ENCODE data around the gene CSF1R. TPM values are rescaled to one million over a fixed set of nuclear protein-coding genes. Genes with fewer than 3 reads are reported as not detected.

The CSF1R gene
- total and polyA plus RNA-seq, 10 donors, result 23.1 to 429 (median 291) TPM

DNA sequence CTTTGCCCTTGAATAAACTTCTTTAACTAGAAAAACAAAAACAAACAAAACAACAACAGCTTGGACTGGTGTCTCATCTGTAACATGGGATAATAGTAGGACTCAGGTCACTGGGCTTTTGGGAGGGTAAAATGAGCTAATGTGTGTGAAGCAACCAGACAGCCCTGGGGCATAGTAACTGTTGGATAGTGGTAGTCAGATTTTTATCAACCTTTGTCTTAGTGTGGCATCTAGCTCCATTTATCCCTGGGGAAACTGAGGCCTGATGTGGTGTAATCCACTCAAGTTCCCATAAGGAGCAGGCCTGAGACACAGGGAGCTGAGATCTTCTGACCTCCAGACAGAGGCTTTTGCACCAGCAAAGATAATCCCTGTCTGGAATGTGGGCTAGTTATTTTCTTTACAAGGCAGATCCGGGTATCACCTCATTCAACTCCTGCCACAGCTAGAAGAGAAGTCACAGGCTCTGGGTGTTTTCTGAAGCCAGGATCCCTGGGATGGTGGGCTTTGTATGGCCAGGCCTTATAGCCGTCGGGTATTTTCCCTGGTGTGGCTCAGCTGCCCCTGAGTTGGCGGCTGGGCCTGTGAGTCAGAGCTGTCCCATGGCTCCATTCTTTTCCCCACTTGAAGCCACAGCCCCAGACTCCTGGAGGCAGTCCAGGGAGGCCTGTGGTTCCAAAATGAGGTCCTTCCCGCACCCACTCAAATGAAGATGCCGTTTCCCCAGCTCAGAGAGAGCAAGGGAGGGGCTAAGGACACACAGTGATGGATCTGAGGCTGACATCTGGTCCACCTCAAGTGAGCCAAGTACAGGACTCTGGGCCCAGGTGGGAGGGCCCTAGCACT is 26.1 kb upstream of the CSF1R start:
- Histone ChIP-seq H3K27me3 (replicated peaks in 1 of 7) (peaks cover 0 to 4% (median 0%) of the 10 kb centered on the region in 7 donors), H3K27ac (peak overlapping the region in 3 of 8 donors; percentile 16 to 51 (median 41)), H3K9me3 (no peaks in the 10 kb centered on the region), H3K36me3 (peaks cover 0 to 32% (median 0%) of the 10 kb centered on the region in 6 donors), H3K4me1 (peaks cover 0 to 26% (median 11%) of the 10 kb centered on the region in 6 donors), H3K4me3 (no peak overlapping the region)
- TF ChIP-seq POLR2AphosphoS5 (IDR thresholded peaks at IDR 0.05), result no peak
- TF ChIP-seq POLR2A (IDR thresholded peaks at IDR 0.05), result no peak
- TF ChIP-seq, protein P1, sequence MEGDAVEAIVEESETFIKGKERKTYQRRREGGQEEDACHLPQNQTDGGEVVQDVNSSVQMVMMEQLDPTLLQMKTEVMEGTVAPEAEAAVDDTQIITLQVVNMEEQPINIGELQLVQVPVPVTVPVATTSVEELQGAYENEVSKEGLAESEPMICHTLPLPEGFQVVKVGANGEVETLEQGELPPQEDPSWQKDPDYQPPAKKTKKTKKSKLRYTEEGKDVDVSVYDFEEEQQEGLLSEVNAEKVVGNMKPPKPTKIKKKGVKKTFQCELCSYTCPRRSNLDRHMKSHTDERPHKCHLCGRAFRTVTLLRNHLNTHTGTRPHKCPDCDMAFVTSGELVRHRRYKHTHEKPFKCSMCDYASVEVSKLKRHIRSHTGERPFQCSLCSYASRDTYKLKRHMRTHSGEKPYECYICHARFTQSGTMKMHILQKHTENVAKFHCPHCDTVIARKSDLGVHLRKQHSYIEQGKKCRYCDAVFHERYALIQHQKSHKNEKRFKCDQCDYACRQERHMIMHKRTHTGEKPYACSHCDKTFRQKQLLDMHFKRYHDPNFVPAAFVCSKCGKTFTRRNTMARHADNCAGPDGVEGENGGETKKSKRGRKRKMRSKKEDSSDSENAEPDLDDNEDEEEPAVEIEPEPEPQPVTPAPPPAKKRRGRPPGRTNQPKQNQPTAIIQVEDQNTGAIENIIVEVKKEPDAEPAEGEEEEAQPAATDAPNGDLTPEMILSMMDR (IDR thresholded peaks at IDR 0.05 in 8 of 11, conservative IDR thresholded peaks at IDR 0.05 in 3 of 11), result no peak
- 68 to 84% (median 82%) methylated on average over 5 to 6 of the region's 6 CpGs for WGBS, 5 donors
- no peak for DNase-seq
- intact Hi-C loops (cut with DNase I; ENCODE audit: low total_unique reads), result no loop called here

DNA sequence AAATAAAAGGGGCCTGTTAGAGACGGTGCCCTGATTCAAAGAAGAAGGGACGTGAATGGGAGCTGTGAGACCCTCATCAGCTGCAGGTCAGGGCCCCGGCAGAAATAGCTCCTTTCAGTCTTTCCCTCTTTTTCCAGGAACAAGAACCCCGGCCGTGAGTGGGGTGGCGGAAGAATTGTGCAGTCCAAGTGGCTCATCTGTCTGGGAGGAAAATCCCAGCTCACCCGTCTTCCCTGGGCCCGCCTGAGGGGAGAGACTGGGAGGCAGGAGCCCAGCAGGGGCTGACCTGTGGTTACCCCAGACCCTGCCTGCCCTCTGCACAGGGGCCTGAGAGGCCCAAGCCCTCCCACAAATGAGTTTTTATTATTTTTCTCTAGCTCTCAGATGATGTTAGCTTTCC is 24.8 kb upstream of the CSF1R start:
- no peak overlapping the region for H3K27ac ChIP-seq

DNA sequence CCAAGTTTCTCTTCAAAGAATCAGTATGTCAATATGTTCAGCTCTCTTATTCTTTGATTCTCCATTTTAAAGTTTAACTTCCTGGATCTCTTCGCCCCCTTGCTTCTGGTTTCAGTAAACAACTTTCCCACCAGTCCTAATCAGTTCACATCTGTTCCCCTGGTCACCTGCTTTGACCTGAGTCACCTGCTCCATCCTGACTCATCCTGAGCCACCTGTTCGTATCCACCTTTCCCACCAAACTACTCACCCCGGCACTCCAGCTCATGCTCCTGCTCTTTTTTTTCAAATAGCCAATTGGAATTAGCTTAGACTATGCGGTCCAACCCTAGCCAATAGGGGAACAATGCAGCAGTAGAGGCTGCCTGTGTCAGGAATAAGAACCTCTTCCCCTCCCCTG is 23.6 kb upstream of the CSF1R start:
- no peak for DNase-seq
- no peak for TF ChIP-seq POLR2AphosphoS5 (IDR thresholded peaks at IDR 0.05)
- no peak for TF ChIP-seq POLR2A (IDR thresholded peaks at IDR 0.05)
- TF ChIP-seq, protein P1 (IDR thresholded peaks at IDR 0.05 in 8 of 11, conservative IDR thresholded peaks at IDR 0.05 in 3 of 11), result no peak
- Histone ChIP-seq H3K27ac (no peak overlapping the region), H3K27me3 (replicated peaks in 1 of 7) (peaks cover 0 to 4% (median 0%) of the 10 kb centered on the region in 7 donors), H3K4me1 (peaks cover 0 to 31% (median 11%) of the 10 kb centered on the region in 6 donors), H3K36me3 (peaks cover 0 to 11% (median 0%) of the 10 kb centered on the region in 6 donors), H3K4me3 (no peak overlapping the region), H3K9me3 (no peaks in the 10 kb centered on the region)
- intact Hi-C loops (cut with DNase I; ENCODE audit: low total_unique reads), result no loop called here
- 59 to 90% (median 66%) methylated on average over 4 of the region's 4 CpGs for WGBS, 5 donors

More for the DNA sequence above, 24.8 kb upstream of the CSF1R start:
- H3K9me3 ChIP-seq, result no peaks in the 10 kb centered on the region
- no peak for DNase-seq
- intact Hi-C loops (cut with DNase I; ENCODE audit: low total_unique reads), result no loop called here
- no peak overlapping the region for H3K4me3 ChIP-seq
- H3K4me1 ChIP-seq, result peaks cover 0 to 29% (median 11%) of the 10 kb centered on the region in 6 donors
- peaks cover 0 to 4% (median 0%) of the 10 kb centered on the region in 7 donors for H3K27me3 ChIP-seq (replicated peaks in 1 of 7)
- peaks cover 0 to 22% (median 0%) of the 10 kb centered on the region in 6 donors for H3K36me3 ChIP-seq
- TF ChIP-seq, protein P1 (IDR thresholded peaks at IDR 0.05 in 8 of 11, conservative IDR thresholded peaks at IDR 0.05 in 3 of 11), result no peak
- TF ChIP-seq POLR2A (IDR thresholded peaks at IDR 0.05) (no peak), POLR2AphosphoS5 (IDR thresholded peaks at IDR 0.05) (no peak)
- 74 to 89% (median 82%) methylated on average over 8 of the region's 8 CpGs for WGBS, 5 donors

All from spleen (tissue), 11 donors.